Measurements from ENCODE around the gene MYO1A. TPM values are rescaled to one million over a fixed set of nuclear protein-coding genes. Genes with fewer than 3 reads are reported as not detected.

MYO1A gene
- total and polyA plus RNA-seq, 2 of the 13 experiments (the other 11 are each of a cell fraction or from before 2014, with no cell fraction given) = 5.3 to 6.0 TPM

DNA sequence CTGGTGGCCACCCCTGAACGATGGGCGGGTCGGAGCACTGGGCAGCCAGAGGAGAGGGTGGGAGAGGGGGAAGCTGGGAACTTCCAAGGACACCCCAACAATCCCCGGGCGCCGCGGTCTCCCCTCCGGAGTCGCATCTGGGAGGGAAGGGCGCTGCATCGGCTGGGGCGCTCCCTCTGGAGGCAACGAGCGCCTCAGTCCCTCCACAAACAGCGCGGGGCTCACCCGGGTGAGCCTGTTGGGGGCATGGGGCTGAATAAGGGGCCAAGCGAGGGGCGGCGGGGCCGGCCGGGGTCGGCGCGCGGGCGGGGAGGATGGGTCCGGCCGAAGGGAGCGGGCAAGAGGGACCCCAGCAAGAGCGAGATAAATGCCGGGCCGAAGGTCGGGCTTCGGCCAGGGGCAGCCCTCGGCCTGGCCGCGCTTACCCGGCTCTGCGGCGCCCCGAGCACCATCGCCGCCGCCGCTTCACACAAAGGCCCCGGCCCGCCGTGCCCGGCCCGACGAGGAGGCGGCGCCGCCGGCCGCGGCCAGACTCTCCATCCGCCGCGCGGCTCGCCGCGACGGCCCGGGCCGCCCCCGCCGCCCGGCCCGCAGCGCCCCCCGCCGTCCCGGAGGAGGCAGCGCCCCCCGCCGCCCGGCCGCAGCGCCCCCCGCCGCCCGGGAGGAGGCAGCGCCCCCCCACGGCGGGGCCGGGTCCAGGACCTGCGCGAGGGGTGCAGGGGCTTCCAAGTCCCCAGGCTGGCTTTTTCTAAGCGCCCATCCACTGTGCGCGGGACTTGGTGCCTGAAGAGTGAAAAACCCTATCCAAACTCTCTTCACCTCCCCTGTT lies 43.7 kb downstream of the MYO1A start, which contains the start of gene ZBTB39 (continued):
- TF ChIP-seq ZNF574 (CRISPR knock-in tag; IDR thresholded peaks at IDR 0.05) (peak; percentile 99), DMAP1 (CRISPR knock-in tag; IDR thresholded peaks at IDR 0.05) (no peak), ZMYM3 (CRISPR knock-in tag; IDR thresholded peaks at IDR 0.05) (no peak), ZFYVE20 (CRISPR knock-in tag; IDR thresholded peaks at IDR 0.05; ENCODE audit: borderline replicate concordance, low read depth) (no peak), AKAP8 (CRISPR knock-in tag; IDR thresholded peaks at IDR 0.05) (0 out of 2 replicates have a peak, but pooled peaks have one; percentile 37), ZNF496 (CRISPR knock-in tag; IDR thresholded peaks at IDR 0.05; ENCODE audit: insufficient replicate concordance) (no peak), HOXA5 (CRISPR knock-in tag; IDR thresholded peaks at IDR 0.05) (no peak), HOXA3 (CRISPR knock-in tag; IDR thresholded peaks at IDR 0.05) (peak; percentile 48; the same call in 1 of the 2 replicates), FUBP1 (CRISPR knock-in tag; IDR thresholded peaks at IDR 0.05; ENCODE audit: borderline replicate concordance) (no peak), KLF6 (CRISPR knock-in tag; IDR thresholded peaks at IDR 0.05) (no peak), KDM3A (CRISPR knock-in tag; IDR thresholded peaks at IDR 0.05; ENCODE audit: low read depth) (no peak), ZNF775 (CRISPR knock-in tag; IDR thresholded peaks at IDR 0.05; ENCODE audit: borderline replicate concordance) (no peak), ZNF33B (CRISPR knock-in tag; IDR thresholded peaks at IDR 0.05) (no peak), HMG20B (CRISPR knock-in tag; conservative IDR thresholded peaks at IDR 0.05) (no peak), ZNF883 (CRISPR knock-in tag; IDR thresholded peaks at IDR 0.05; ENCODE audit: not compliant biosample characterization) (no peak), ZNF678 (CRISPR knock-in tag; IDR thresholded peaks at IDR 0.05) (no peak)

All from HepG2 (cell line).